Left cardiac atrium (tissue), 4 donors: ENCODE data around the gene WDR1. TPM values are rescaled to one million over a fixed set of nuclear protein-coding genes. Genes with fewer than 3 reads are reported as not detected.
A peak's percentile ranks its signal among the peaks of the same experiment; 100 is the strongest.
"Not testable (repeated sequence)": the region's sequence is repeated elsewhere in the genome, so short reads cannot be mapped to it uniquely, and the experiment has no call there.

Experiments
- ATAC-seq, 2 donors: fragments of 200-7000 bp; cut with Tn5 transposase; one replicate each; pipeline ENCODE4 v1.9.1; 2020; ENCODE audit warnings: mild to moderate bottlenecking in 2 of 2, moderate library complexity in 2 of 2
- DNase-seq: peaks from one replicate; pipeline ENCODE4 v3.0.0-alpha.2; 2020
- intact Hi-C, 2 donors: fragments of 100-400 bp; cut with DNase I; formaldehyde crosslinking; loops; one replicate each; pipeline versions ENCODE4 v1.14.1 to v1.15.1; 2022 to 2023
- total RNA-seq, 2 donors: library from RNA; stranded (reverse); fragmentation: NEBNext Ultra II Directional; extraction: Animal tissue kit (Norgen Biotek cat#: 25700); gene quantifications; one replicate each; pipeline ENCODE4 v1.2.1, GENCODE V29; 2021
- donor health status: DM: no; HTN: yes; CAD: no.
- donor health status: DM: no; HTN: yes; CAD: no; lungs with severe emphysema.
- donor health status: DM: yes; HTN: yes; CAD: no.
- donor health status: Dilated cardiomyopathy.

Gene WDR1
- total RNA-seq, 2 donors from 2014 or later: 206 to 267 TPM

- ATAC-seq (no peak), DNase-seq (no peak)
- intact Hi-C loops: no loop called here
Observed at GRCh38 chr4:10139518-10139917, 22.9 kb upstream of the WDR1 start.

DNA sequence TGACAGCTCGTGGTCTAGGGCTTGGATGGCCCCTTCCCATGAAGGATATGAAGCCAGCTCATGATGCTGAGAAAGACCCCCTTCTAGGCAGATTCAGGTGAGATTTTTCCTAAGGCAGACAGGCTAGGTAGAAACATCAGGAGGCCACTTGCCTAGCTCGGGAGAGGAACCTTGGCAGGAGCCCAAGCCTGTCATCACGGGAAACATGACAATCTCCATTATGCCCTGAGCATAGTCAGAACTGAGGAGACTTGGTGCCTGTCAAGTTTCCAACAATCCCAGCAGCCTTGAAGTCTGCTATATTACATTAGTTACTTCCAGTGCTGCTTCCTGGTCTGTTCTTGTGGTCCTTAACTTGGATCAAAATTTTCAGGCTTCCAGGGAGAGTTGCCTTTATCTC lies 18.7 kb upstream of the WDR1 start:
- intact Hi-C loops: no loop called here
- peak in 1 of 2 donors; percentile 40 for ATAC-seq
- DNase-seq: no peak

- ATAC-seq (no peak), DNase-seq (no peak)
- intact Hi-C loops: no loop called here
Observed at GRCh38 chr4:10134141-10134540, 17.5 kb upstream of the WDR1 start.

DNA sequence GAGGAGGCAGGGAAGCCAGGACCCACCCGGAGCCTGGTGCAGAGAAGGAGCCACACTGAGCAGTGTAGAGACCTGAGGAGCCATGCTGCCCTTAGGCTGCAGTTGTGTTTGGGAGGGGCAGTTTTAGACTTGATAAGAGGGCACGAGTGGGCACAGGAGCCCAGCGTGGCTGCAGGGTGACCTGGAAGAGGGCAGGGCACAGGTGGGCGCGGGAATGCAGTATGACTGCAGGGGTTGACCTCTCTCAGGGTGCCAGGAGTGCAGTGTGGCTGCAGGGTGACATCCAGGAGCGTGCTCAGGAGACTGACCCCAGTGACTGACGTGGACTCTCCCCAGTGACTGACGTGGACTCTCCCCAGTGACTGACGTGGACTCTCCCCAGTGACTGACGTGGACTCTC lies 14.6 kb upstream of the WDR1 start:
- no peak for DNase-seq
- ATAC-seq: no peak
- intact Hi-C loops: no loop called here

- ATAC-seq (peak; percentile 25 to 44), DNase-seq (no peak)
- intact Hi-C loops: no loop called here
Observed at GRCh38 chr4:10130178-10130888, 13.7 kb upstream of the WDR1 start.

DNA sequence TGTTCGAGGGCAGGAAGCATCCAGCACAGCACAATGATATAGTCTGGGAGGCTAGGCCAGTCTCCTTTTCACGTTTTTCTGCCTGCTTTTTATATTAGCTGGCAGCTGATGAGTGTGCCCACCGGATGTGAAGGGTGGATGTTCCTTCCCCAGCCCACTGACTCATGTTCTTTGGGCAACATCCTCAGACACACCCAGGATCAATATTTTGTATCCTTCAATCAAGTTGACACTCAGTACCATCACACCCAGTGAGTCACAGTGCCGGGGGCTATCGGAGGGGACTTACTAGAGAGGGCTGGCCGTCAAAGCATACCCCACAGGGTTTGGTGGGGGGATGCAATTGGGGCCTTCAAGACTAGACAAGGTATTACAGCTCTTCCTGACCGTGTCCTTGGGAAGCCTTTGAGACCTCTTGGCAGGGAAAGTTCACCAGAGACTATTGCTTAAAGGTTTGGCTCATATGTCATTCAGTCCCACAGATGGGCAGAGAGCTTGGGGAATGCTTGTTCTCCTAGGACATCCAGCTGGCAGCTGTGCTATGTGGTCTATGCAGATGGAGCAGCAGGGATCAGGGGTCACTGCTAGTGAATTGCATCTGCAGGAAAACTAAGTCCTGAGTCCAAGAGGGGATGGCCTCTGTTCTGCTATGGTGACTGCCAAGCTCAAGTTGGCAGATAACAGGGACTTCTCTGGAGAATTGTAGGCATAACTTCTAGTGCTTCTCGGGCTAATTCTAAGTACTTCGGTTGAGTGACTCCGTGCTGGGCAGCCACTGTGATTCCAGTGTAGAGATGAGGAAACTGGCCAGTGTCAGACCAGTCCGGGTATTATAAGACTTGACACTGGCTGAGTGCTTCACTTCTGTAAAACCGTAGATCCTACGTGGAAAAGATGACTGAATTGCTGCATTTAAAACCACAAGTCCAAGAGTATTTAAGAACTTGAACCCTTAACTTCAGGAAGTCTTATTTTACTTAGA lies 12.9 kb upstream of the WDR1 start:
- no peak for DNase-seq
- intact Hi-C loops: no loop called here

GRCh38 chr4:10128761-10129160 lies 12.2 kb upstream of the WDR1 start:
- DNase-seq: no peak
- ATAC-seq: no peak
- intact Hi-C loops: no loop called here

More for the DNA sequence above, 12.9 kb upstream of the WDR1 start:
- ATAC-seq: peak; percentile 32 to 85

- intact Hi-C loops, DNase-seq, ATAC-seq: not testable (repeated sequence)
Observed at GRCh38 chr4:10127531-10127930, 10.9 kb upstream of the WDR1 start.

GRCh38 chr4:10124167-10124930 lies 7.8 kb upstream of the WDR1 start:
- intact Hi-C loops: no loop called here
- ATAC-seq: peak in 1 of 2 donors; percentile 24
- DNase-seq: no peak

GRCh38 chr4:10123227-10124101 lies 6.9 kb upstream of the WDR1 start:
- peak; percentile 28 to 34 for ATAC-seq
- intact Hi-C loops: no loop called here
- DNase-seq: peak; percentile 74

- DNase-seq (no peak), ATAC-seq (no peak)
- intact Hi-C loops: no loop called here
Observed at GRCh38 chr4:10122236-10122932, 5.8 kb upstream of the WDR1 start.

DNA sequence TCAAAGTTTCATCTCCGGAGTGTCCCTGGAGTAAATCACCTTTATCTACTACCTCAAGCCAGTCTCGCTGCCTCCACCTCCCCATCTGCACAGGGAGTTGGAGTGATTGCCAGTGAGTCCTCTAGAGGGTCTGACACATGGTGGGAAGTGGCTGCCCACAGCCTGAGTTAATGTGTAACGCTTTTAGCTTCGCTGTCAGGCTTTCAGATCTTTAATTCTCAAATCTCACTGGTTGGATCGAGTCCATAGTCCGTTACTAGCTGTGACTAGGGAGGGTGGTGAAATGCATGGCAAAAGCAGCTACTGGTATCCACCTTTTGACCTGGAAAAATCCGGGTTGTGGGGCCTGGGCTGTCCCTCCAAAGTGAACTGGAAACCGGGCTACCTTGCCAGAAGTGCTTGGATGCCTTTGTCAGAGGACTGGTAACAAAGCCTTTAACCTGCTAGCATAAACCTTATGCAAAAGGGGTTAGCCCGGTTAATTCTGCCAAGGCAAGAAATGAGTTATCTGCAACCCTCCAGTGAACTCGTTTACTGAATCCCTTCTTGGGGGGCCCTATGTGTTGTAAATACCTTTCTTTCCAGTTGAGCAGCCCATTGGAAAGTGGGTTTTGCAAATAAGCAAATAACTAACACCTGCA lies 5.1 kb upstream of the WDR1 start:
- DNase-seq: no peak
- ATAC-seq: no peak
- intact Hi-C loops: no loop called here

DNA sequence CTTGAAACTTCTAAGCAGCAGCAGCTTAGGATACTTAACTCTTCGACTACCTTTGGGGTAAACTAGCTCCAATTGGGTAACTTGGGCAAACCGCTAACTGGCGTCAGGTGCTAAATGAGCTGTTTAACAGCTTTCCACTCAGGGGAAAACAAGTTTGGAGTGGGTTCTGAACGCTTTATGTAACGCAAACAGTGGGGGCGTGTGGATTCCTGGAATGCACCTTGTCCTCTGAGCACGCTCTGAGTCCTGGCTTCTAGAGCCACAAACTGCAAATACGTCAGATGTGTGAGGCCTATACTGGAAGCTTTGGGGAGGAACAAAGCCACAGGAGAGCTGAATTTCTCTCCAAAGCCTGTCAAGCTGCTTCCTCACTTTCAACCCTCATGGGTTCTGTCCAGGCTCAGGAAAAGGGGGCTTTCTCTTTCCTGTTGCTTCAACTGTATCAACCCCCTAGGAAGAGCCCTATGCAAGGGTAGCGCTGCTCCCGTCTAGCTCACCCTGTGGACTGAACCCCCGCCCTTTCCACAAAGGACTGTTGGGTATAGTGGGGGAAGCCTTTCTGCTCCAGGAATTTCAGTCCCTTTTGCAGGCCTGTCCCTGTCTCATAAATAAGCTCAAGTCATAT lies 4.5 kb upstream of the WDR1 start:
- ATAC-seq: no peak
- intact Hi-C loops: no loop called here

DNA sequence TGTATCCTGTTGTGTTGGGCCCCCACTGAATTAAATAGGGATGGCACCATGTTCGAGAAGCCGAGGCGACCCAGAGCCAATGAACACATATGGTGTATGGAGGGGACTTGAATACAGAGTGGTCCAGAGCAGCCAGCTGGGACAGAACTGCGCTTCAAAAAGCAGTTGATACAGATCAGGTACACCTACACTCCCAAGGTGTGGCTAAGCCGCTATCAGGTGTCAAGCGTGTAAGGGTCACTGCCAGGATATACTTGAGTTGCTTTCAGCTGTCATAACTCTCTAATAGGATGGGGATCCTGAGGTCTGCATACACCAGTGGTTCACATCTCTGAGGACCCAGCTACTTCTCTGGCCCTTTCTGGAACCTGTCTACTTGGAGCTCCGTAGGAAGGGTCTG lies 3.2 kb upstream of the WDR1 start:
- ATAC-seq: no peak
- intact Hi-C loops: no loop called here
- no peak for DNase-seq

More for the DNA sequence above, 4.5 kb upstream of the WDR1 start:
- no peak for DNase-seq

- ATAC-seq (no peak), DNase-seq (no peak)
- intact Hi-C loops: no loop called here
Observed at GRCh38 chr4:10119278-10119677, 2.7 kb upstream of the WDR1 start.

GRCh38 chr4:10118048-10119004 lies 1.7 kb upstream of the WDR1 start:
- intact Hi-C loops: no loop called here
- ATAC-seq (no peak), DNase-seq (no peak)
